GM12875 (cell line): Measurements from ENCODE around the gene PRKRIP1.
A peak's percentile ranks its signal among the peaks of the same experiment; 100 is the strongest.
"Not testable (repeated sequence)": the region's sequence is repeated elsewhere in the genome, so short reads cannot be mapped to it uniquely, and the experiment has no call there.

ENCODE experiments used
- H3K4me3 ChIP-seq: one replicate; pipeline ENCODE4 v1.5.1; 2011; ENCODE audit warnings: low read depth, low read length, control low read depth
- TF ChIP-seq, protein P1 (sequence below): IDR thresholded peaks from 2 replicates; pipeline ENCODE4 v1.5.1; 2011; ENCODE audit warnings: low read depth, mild to moderate bottlenecking, control low read depth, inconsistent platforms, low read length, moderate library complexity, borderline replicate concordance; ENCODE audit not compliant: insufficient read depth

Gene PRKRIP1, protein sequence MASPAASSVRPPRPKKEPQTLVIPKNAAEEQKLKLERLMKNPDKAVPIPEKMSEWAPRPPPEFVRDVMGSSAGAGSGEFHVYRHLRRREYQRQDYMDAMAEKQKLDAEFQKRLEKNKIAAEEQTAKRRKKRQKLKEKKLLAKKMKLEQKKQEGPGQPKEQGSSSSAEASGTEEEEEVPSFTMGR

DNA sequence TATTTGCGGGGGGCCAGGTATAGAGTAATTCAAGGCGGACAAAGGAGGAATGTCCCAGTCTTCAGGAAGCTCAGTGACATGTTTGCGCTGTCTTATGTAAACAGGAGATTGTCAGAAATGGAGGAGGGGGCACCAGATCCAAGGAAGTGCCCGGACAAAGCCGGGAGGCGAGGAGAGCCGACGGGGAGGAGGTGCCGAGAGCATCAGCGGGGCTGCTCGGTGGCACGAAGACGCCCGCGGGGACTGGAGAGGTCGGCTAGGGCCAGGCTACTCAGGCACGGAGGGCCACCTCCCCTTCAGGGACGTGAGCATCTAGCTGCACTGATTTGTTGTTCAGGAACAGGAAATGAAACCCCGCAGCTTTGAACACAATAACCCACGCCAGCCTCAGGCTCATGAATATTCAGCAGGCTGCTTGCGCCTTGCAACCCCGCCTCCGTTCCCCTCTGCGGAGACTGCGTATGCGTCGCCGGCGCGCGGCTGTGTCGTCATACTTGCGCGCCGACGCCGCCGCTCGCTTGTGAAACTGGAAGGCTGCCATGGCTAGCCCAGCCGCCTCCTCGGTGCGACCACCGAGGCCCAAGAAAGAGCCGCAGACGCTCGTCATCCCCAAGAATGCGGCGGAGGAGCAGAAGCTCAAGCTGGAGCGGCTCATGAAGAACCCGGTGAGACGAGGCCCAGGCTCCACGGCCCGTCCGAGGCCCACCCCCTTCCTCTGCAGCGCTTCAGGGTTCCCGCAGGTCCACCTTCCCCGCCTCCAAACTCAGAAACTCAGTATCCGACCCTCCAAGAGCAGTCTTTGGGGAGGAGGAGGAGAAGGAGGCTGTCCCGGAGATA, at the start of gene PRKRIP1:
TSS of gene PRKRIP1 (plus strand) at position 491 of the 837 bp plus-strand sequence. CDS start at position 540, 49 bp downstream.
- H3K4me3 ChIP-seq = peak within 1 kb of the TSS; percentile 96
- TF ChIP-seq, protein P1, sequence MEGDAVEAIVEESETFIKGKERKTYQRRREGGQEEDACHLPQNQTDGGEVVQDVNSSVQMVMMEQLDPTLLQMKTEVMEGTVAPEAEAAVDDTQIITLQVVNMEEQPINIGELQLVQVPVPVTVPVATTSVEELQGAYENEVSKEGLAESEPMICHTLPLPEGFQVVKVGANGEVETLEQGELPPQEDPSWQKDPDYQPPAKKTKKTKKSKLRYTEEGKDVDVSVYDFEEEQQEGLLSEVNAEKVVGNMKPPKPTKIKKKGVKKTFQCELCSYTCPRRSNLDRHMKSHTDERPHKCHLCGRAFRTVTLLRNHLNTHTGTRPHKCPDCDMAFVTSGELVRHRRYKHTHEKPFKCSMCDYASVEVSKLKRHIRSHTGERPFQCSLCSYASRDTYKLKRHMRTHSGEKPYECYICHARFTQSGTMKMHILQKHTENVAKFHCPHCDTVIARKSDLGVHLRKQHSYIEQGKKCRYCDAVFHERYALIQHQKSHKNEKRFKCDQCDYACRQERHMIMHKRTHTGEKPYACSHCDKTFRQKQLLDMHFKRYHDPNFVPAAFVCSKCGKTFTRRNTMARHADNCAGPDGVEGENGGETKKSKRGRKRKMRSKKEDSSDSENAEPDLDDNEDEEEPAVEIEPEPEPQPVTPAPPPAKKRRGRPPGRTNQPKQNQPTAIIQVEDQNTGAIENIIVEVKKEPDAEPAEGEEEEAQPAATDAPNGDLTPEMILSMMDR = no peak

DNA sequence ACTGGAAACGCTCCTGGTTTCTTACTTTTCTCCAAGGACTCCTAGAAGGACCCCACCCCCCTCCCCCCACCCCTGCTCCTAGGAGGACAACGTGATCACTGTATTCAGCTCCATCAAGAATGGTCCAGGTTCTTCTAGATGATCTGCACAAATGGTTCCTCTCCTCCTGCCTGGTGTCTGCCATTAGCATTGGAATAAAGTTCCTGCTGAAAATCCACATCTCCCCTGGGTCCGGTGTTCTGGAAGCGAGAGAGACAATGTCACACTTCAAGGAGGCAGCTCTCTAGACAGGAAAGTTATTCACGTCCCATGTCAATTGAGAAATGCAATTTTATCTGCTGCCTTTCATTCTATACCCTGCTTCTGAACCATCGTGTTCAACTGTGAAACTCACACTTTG, 49.2 kb upstream of the PRKRIP1 start:
- H3K4me3 ChIP-seq = not testable (repeated sequence)

DNA sequence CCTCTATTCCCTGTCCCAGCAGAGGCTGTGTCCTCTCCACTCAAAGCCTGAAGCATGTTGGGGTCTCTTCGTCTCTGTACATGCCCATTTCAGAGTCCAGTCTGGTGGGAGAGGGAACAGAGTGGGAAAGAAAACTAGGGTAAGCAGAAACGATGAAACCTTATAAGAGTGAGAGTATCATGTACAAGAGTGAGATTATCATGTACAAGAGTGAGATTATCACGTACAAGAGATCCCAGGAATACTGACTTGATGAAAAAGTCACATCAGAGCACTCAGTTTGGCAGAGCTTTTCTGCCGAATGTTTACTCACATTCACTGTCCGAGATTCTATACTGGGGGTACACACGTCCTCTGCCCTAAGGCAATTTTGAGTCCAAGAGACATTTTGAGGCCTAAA, 39.8 kb upstream of the PRKRIP1 start, which contains the start of gene SPDYE6:
TSS of gene SPDYE6 (minus strand) at position 101 of the 400 bp plus-strand sequence. CDS start 421 bp downstream, outside the sequence.
- H3K4me3 ChIP-seq = not testable (repeated sequence)

DNA sequence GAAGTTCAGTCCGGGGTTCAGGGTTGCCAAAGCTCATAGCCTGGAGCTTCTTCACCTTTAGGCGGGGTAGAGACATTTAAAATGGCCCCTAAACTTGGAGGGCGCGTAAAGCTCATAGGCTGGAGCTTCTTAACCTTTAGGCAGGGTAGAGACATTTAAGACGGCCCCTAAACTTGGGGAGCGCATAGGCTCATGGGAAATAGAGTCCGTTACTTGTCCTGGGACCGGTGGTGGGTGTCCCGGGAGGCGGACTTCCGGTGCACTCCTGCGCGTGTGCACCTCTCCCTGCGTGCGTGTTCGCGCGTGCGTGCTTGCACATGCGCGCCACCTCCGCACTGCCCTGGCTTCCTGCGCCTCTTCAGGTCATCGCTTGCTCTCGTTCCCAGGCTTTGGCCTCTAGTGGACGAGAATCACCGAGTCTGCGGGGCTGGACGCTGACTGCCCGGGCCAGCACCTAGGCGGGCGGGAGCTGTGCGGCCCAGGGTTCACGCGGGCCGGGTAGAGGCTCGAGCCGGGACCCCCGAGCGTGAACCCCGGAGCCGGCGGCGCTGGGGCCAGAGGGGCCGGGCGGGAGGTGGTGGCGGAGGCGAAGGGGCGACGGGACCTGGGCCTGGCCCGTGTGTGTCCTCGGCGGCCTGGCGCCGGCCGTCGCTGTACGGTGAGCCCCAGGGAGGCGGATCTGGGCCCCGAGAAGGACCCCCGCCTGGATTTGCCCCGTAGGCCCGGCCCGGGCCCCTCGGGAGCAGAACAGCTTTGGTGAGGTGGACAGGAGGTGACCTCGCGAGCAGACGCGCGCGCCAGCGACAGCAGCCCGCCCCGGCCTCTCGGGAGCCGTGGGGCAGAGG, 32.4 kb upstream of the PRKRIP1 start:
- TF ChIP-seq, protein P1 = 0 out of 2 replicates have a peak, but pooled peaks have one; percentile 25
- H3K4me3 ChIP-seq = peak overlapping the region; percentile 76

DNA sequence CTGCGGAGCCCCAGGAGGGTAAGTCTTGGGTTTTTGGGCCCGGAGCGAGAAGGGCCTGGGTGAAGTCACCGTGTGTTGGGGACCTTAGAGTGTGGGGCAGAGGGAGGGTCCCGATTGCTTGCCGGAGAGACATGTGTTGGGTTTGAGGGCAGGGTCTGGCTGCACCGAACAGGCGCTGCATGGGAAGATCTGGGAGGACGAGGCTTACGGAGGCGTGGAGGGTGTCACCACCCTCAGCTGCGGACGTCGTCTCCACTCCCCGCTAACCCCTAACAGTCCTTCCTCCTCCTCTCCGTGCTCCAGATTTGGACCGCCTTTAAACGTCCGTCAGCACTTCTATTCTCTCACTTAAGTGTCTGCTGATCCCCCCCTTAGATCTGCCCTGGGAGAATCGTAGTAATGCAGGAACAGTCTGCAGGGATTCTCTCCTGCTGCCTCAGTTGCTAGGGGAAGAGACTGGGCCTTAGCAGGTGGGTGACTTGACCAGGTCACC, 31.7 kb upstream of the PRKRIP1 start:
- peak overlapping the region; percentile 76 for H3K4me3 ChIP-seq

DNA sequence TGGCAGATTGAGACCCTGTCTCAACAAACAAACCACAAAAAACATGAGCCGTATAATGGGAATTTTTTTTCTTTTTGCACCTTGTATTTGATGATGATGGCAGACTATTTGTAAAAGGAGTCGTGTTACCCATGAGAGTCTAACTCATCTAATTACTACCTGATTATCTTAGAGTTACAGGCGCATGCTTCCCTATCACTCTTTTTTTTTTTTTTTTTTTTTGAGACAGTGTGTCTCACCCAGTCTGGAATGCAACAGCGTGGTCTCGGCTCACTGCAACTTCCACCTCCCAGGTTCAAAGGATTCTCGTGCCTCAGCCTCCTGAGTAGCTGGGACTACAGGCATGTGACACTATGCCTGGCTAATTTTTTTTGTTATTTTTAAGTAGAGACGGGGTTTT, 30.8 kb upstream of the PRKRIP1 start:
- H3K4me3 ChIP-seq = not testable (repeated sequence)

DNA sequence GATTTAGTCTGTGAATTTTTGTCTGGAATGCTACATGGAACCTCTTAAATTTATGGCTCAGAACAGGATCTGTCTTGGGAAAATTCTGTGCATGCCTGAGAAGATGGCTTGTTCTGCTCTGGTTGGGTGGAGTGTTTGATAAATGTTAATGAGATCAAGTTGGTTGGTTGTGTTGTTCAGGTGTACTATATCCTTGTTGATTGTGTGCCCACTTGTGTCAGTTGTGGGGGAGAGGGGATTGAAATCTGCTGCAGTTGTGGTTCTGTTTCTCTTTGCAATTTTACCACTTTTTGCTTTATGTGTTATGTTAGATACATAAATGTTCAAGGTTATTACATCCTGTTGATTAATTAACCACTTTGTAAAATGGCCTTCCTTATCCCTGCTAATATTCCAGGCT, 26.1 kb upstream of the PRKRIP1 start:
- H3K4me3 ChIP-seq = not testable (repeated sequence)

DNA sequence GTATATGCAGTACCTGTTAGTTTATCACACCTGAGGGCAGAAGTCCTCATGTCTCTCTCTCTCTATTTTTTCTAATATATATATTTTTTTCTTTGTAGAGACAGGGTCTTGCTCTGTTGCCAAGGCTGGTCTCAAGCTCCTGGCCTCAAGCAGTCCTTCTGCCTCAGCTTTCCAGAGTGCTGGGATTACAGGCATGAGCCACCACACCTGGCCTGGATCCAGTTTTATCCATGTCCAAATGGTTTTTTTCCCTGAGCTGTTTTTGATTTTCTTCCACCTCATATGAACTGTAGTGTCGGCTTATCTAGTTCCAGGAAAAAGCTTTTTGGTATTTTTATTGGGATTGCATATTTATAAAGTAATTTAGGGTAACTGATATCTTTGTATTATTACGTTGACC, 23.4 kb upstream of the PRKRIP1 start:
- H3K4me3 ChIP-seq = not testable (repeated sequence)

DNA sequence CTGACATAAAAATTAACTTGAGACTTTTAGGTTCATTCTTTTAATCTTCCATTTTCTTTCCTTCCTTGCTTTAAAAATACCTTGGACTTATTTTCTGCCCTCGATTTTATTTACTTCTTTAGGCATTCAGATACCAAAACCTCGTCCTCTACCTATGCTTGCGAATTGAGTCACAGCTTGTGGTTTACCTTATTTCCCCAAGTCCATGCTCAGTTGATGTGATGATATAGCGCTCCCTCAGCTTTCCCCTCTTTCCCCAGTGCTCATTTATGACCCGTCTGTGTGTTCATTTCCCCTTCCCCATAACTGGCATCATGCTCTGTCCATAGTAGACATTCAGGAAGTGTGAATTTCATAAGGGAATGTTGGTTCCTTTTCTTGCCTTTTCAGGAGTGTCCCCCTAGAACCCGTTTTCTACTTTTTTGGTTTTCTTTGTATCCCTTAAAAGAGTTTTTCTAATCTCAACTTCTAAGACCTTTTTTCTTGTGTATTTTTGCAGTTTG, 19.1 kb upstream of the PRKRIP1 start:
- TF ChIP-seq, protein P1 = no peak
- H3K4me3 ChIP-seq = no peak overlapping the region

DNA sequence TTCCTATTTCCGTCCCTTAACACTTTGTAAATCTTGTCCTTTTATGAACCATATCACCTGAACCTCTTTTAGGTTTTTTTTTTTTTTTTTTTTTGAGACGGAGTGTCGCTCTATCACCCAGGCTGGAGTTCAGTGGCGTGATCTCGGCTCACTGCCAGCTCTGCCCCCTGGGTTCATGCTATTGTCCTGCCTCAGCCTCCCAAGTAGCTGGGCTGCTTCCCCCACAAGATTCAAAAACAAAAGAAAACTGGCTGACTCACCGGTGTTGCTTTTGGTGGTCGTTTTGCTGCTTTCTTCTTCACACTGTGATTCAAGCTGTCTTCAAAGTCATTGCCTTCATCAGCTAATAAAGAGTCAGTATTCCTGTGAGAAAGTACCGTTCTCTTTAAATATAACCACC, 15.3 kb upstream of the PRKRIP1 start:
- not testable (repeated sequence) for H3K4me3 ChIP-seq

DNA sequence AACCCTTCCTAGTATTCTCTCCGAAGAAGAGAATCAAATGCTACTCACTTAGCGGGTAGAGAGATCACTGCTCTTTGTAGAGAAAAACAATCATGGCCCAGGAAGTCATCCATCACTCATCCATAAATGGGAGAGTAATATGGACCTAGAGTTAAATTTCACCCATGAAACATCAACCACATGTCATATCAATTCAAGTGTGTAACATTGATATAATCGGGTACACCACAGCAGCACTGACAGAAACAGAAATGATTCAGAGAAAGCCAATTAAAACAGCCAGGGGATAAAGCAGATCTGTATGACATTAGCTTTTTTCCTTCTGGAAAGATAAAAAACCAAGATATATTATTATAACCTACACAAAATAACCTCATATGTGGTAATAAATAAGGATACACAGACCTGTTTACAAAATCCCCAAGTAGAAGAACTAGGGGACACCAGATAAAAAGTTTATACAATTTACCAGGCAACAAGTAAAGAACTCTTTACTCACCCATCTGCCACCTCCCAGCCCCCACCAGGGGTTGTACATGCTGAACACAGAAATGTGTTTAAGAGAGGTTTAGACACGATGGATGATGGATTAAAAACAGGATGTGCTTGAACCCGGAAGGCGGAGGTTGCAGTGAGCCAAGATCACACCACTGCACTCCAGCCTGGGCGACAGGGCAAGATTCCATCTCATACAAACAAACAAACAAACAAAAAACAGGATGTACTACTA, 14.3 kb upstream of the PRKRIP1 start:
- H3K4me3 ChIP-seq = not testable (repeated sequence)
